SKM-1 (cell line): Measurements from ENCODE around the gene ATP5MC2.

ENCODE experiments used
- DNase-seq: peaks from one replicate; lab custom pipeline; 2025; ENCODE audit not compliant: unreplicated experiment; lab: John Stamatoyannopoulos, UW

ATP5MC2 gene

DNA sequence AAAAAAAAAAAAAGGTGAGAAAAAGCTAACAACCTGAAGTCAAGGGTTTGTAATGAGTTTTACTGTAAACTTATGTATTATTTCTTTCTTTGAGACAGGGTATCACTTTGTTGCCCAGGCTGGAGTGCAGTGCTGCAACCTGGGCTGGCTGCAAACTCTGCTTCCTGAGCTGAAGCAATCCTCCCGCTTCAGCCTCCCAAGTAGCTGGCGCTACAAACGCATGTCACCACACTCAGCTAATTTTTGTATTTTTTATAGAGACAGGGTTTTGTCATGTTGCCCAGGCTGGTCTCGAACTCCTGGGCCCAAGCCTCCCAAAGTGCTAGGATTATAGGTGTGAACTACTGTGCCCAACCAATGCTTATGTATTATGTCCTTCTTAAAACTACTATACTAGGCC lies 58.9 kb downstream of the ATP5MC2 start:
- no peak for DNase-seq
